Measurements from ENCODE around the gene FHIP2A.

The FHIP2A gene

DNA sequence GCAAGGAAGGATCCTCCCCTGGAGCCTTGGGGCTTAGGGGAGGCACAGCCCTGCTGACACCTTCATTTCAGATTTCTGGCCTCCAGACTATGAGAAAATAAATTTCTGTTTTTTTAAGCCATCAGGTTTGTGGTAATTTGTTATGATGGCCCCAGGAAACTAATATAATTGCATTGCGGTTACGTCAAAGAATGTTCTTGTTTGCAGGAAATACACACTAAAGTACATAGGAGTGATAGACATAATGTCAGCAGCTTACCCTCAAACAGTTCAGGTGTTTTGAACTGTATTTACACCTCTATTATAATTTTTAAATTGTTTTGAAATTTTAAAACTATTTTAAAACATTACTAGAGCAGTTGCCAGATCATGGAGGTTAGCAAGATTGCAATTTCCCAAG lies 12.6 kb upstream of the FHIP2A start:
- TF ChIP-seq, protein P1, sequence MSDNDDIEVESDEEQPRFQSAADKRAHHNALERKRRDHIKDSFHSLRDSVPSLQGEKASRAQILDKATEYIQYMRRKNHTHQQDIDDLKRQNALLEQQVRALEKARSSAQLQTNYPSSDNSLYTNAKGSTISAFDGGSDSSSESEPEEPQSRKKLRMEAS (IDR thresholded peaks at IDR 0.05; ENCODE audit: low read depth, low read length) = no peak
- TF ChIP-seq, protein P2, sequence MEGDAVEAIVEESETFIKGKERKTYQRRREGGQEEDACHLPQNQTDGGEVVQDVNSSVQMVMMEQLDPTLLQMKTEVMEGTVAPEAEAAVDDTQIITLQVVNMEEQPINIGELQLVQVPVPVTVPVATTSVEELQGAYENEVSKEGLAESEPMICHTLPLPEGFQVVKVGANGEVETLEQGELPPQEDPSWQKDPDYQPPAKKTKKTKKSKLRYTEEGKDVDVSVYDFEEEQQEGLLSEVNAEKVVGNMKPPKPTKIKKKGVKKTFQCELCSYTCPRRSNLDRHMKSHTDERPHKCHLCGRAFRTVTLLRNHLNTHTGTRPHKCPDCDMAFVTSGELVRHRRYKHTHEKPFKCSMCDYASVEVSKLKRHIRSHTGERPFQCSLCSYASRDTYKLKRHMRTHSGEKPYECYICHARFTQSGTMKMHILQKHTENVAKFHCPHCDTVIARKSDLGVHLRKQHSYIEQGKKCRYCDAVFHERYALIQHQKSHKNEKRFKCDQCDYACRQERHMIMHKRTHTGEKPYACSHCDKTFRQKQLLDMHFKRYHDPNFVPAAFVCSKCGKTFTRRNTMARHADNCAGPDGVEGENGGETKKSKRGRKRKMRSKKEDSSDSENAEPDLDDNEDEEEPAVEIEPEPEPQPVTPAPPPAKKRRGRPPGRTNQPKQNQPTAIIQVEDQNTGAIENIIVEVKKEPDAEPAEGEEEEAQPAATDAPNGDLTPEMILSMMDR (IDR thresholded peaks at IDR 0.05; ENCODE audit: low read depth, low read length) = no peak
- TF ChIP-seq MYC (IDR thresholded peaks at IDR 0.05; ENCODE audit: low read depth, low read length) = no peak
- no peak for TF ChIP-seq POLR2A (IDR thresholded peaks at IDR 0.05; ENCODE audit: extremely low read depth, insufficient read length)
- DNase-seq (ENCODE audit: low read depth) = no peak
- H3K4me3 ChIP-seq (ENCODE audit: low read depth, low read length) = no peak overlapping the region

DNA sequence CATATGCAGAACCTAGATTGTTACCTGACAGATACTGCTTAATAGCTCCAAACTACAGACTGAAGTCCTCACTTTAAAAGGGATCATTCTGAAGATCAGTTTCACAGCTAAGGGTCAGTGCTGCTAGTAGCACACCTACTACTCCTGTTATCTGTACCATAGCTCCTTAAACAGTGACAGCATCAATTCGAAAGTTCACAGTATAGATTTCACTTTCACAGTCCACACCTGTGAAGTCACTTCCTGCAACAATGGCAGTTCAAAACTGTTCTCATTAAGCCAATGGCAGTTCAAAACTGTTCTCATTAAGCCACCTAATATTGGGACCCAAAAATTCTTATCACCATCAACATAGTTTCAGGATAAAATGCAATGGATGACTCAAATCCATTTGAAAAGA lies 10.7 kb upstream of the FHIP2A start:
- no peak overlapping the region for H3K4me3 ChIP-seq (ENCODE audit: low read depth, low read length)
- TF ChIP-seq, protein P2 (IDR thresholded peaks at IDR 0.05; ENCODE audit: low read depth, low read length) = no peak
- TF ChIP-seq, protein P1 (IDR thresholded peaks at IDR 0.05; ENCODE audit: low read depth, low read length) = no peak
- TF ChIP-seq POLR2A (IDR thresholded peaks at IDR 0.05; ENCODE audit: extremely low read depth, insufficient read length) = no peak
- TF ChIP-seq MYC (IDR thresholded peaks at IDR 0.05; ENCODE audit: low read depth, low read length) = no peak
- DNase-seq (ENCODE audit: low read depth) = no peak

DNA sequence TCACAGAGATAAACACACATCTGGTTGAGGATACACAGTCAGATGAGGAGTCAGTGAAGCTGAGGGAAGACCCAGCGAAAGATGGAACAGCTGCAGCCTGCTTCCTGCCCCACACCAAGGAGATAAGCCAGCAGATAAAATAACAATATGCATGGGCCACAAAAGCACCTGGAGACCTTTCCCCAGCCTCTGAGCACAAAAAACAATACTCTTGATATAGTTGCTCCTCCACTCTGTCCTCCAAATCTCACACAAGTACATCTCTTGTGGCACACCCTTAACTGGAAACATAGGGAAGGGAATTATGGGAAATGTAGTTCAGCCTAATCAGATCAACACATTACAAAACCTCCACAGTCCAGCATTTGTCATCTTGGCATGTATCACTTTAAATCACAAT lies 9.7 kb upstream of the FHIP2A start:
- TF ChIP-seq MYC (IDR thresholded peaks at IDR 0.05; ENCODE audit: low read depth, low read length) (no peak), POLR2A (IDR thresholded peaks at IDR 0.05; ENCODE audit: extremely low read depth, insufficient read length) (no peak)
- TF ChIP-seq, protein P2 (IDR thresholded peaks at IDR 0.05; ENCODE audit: low read depth, low read length) = no peak
- TF ChIP-seq, protein P1 (IDR thresholded peaks at IDR 0.05; ENCODE audit: low read depth, low read length) = no peak
- DNase-seq (ENCODE audit: low read depth) = no peak
- H3K4me3 ChIP-seq (ENCODE audit: low read depth, low read length) = no peak overlapping the region

DNA sequence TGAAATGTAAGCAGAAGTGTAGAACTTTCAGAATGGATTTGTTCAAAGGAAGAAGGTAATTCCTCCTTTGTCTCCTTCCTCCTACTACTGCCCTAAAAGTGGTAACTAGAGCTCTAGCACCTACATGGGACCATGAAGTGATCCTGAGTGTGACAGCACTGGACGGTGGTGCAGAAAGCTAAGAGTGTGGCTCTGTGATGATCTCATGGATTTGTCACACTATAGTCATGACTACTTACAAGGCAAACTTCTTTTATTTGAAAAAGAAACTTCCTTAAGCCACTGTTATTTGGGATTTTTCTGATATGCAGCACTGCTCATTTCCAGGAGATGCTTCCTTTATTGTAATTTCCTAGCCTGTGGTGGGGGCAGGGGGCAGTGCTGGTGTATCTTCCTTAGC lies 5.8 kb upstream of the FHIP2A start:
- H3K4me3 ChIP-seq (ENCODE audit: low read depth, low read length) = no peak overlapping the region
- no peak for DNase-seq (ENCODE audit: low read depth)
- TF ChIP-seq, protein P1 (IDR thresholded peaks at IDR 0.05; ENCODE audit: low read depth, low read length) = no peak
- TF ChIP-seq, protein P2 (IDR thresholded peaks at IDR 0.05; ENCODE audit: low read depth, low read length) = no peak
- TF ChIP-seq POLR2A (IDR thresholded peaks at IDR 0.05; ENCODE audit: extremely low read depth, insufficient read length) = no peak
- no peak for TF ChIP-seq MYC (IDR thresholded peaks at IDR 0.05; ENCODE audit: low read depth, low read length)

DNA sequence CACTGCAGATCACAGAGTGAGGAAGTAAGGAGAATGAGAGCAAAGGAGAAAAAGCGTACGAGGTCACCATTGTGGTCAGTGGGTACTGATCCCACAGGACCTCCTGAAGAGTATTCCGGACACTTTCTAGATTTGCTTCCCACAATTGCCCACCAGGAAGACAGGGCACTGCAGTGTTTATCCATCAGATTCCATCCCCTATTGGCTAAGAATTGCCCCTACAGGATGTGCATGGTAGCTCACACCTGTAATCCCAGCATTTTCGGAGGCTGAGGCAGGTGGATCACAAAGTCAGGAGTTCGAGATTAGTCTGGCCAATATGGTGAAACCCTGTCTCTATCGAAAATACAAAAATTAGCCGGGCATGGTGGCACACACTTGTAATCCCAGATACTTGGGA lies 5.3 kb upstream of the FHIP2A start:
- H3K4me3 ChIP-seq (ENCODE audit: low read depth, low read length) = no peak overlapping the region
- TF ChIP-seq POLR2A (IDR thresholded peaks at IDR 0.05; ENCODE audit: extremely low read depth, insufficient read length) = no peak
- TF ChIP-seq, protein P2 (IDR thresholded peaks at IDR 0.05; ENCODE audit: low read depth, low read length) = no peak
- TF ChIP-seq, protein P1 (IDR thresholded peaks at IDR 0.05; ENCODE audit: low read depth, low read length) = no peak
- no peak for TF ChIP-seq MYC (IDR thresholded peaks at IDR 0.05; ENCODE audit: low read depth, low read length)
- no peak for DNase-seq (ENCODE audit: low read depth)

DNA sequence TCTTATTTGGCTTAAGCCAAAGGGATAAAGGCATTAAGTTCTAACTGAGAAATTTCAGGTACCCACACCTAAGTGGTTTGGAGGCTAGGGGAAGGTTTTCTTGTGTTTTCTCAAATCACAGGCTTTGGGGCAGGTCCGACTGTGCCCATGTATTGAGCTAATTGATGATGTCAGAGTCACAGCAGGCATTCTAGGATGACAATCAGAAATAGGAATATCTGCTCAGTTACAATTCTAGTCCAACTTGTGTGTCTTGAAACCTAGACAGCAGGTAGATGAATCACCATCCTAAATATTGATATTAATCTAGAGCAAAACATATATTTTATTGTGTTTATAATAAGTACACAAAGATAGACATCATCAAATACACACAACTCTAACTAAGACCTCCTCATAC lies 2.3 kb upstream of the FHIP2A start:
- DNase-seq (ENCODE audit: low read depth) = no peak
- TF ChIP-seq, protein P1 (IDR thresholded peaks at IDR 0.05; ENCODE audit: low read depth, low read length) = no peak
- TF ChIP-seq, protein P2 (IDR thresholded peaks at IDR 0.05; ENCODE audit: low read depth, low read length) = no peak
- no peak for TF ChIP-seq POLR2A (IDR thresholded peaks at IDR 0.05; ENCODE audit: extremely low read depth, insufficient read length)
- TF ChIP-seq MYC (IDR thresholded peaks at IDR 0.05; ENCODE audit: low read depth, low read length) = no peak
- H3K4me3 ChIP-seq (ENCODE audit: low read depth, low read length) = no peak overlapping the region
